DND-41 (cell line): ENCODE data around the gene FTO.

ENCODE experiments used
- CTCF ChIP-seq: IDR thresholded peaks from 2 replicates; pipeline ENCODE4 v1.5.1; 2012; ENCODE audit warnings: borderline replicate concordance, low read length, moderate library complexity, mild to moderate bottlenecking; ENCODE audit not compliant: poor library complexity, severe bottlenecking; ENCODE audit errors: extremely low read depth
- EZH2 ChIP-seq: IDR thresholded peaks from 3 replicates; pipeline ENCODE4 v1.6.1; 2012; ENCODE audit warnings: borderline replicate concordance, low read depth, mild to moderate bottlenecking, moderate library complexity, low read length, inconsistent platforms; ENCODE audit not compliant: severe bottlenecking

- no peak for TF ChIP-seq CTCF
- no peak for TF ChIP-seq EZH2
Observed at GRCh38 chr16:53950677-53951076, 246.7 kb downstream of the FTO start.
